ENCODE data around the gene TEX26. TPM values are rescaled to one million over a fixed set of nuclear protein-coding genes. Genes with fewer than 3 reads are reported as not detected.

The TEX26 gene
- total RNA-seq, 2 donors from 2014 or later = not detected

DNA sequence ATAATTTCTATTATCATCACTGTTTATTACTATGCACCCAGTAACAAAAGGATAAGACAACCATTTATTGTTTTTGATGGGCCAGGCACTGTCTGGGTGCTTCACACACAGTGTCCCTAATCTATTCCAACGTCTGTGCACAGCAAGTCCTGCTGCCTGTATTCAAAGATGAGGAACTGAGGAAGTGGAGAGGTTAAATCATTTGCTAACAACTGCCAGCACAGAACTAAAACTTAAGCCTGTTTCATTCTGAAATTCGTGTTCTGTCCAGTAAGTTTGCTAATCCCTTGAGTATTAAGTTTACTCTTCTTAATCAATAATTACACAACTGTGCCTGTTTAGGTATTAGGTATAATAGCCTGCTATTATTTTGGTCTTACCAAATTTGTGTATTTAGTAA is 41.9 kb downstream of the TEX26 start:
- Histone ChIP-seq H3K9me3 (no peaks in the 10 kb centered on the region), H3K4me3 (no peak overlapping the region), H3K36me3 (no peaks in the 10 kb centered on the region), H3K27me3 (replicated peaks; ENCODE audit: insufficient read depth) (no peaks in the 10 kb centered on the region), H3K4me1 (replicated peaks) (no peaks in the 10 kb centered on the region), H3K27ac (no peak overlapping the region)
- WGBS = 16% methylated on average over 2 of the region's 2 CpGs
- DNase-seq (ENCODE audit: low spot score) = no peak
- TF ChIP-seq POLR2AphosphoS5 (IDR thresholded peaks at IDR 0.05) = no peak
- TF ChIP-seq POLR2A (IDR thresholded peaks at IDR 0.05) = no peak
- TF ChIP-seq, protein P1, sequence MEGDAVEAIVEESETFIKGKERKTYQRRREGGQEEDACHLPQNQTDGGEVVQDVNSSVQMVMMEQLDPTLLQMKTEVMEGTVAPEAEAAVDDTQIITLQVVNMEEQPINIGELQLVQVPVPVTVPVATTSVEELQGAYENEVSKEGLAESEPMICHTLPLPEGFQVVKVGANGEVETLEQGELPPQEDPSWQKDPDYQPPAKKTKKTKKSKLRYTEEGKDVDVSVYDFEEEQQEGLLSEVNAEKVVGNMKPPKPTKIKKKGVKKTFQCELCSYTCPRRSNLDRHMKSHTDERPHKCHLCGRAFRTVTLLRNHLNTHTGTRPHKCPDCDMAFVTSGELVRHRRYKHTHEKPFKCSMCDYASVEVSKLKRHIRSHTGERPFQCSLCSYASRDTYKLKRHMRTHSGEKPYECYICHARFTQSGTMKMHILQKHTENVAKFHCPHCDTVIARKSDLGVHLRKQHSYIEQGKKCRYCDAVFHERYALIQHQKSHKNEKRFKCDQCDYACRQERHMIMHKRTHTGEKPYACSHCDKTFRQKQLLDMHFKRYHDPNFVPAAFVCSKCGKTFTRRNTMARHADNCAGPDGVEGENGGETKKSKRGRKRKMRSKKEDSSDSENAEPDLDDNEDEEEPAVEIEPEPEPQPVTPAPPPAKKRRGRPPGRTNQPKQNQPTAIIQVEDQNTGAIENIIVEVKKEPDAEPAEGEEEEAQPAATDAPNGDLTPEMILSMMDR (IDR thresholded peaks at IDR 0.05) = no peak
- intact Hi-C loops (cut with DNase I) = no loop called here

DNA sequence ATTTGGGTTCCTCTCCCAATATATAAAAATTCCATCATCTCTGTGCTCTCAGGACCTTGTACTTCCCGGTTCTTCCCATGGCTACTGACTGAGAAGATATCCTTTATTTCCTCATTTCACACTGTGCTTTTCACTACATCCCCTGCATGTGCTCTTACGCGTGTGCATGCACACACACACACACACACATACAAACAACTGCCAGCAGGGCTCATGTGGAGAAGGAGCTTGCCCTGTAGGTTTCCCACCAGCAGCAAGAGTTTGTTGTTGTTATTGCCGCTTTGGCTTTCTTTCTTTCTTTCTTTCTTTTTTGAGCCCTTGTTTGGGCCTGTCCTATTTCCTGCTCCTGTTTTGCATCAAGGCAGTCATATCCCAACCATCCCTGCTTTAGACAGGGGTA is 43.6 kb downstream of the TEX26 start:
- no peak for DNase-seq (ENCODE audit: low spot score)
- no peaks in the 10 kb centered on the region for H3K36me3 ChIP-seq
- intact Hi-C loops (cut with DNase I) = no loop called here
- TF ChIP-seq, protein P1 (IDR thresholded peaks at IDR 0.05) = no peak
- TF ChIP-seq POLR2AphosphoS5 (IDR thresholded peaks at IDR 0.05) = no peak
- H3K27ac ChIP-seq = no peak overlapping the region
- H3K4me1 ChIP-seq (replicated peaks) = no peaks in the 10 kb centered on the region
- no peaks in the 10 kb centered on the region for H3K27me3 ChIP-seq (replicated peaks; ENCODE audit: insufficient read depth)
- H3K9me3 ChIP-seq = no peaks in the 10 kb centered on the region
- no peak overlapping the region for H3K4me3 ChIP-seq
- WGBS = 78% methylated on average over 4 of the region's 4 CpGs

DNA sequence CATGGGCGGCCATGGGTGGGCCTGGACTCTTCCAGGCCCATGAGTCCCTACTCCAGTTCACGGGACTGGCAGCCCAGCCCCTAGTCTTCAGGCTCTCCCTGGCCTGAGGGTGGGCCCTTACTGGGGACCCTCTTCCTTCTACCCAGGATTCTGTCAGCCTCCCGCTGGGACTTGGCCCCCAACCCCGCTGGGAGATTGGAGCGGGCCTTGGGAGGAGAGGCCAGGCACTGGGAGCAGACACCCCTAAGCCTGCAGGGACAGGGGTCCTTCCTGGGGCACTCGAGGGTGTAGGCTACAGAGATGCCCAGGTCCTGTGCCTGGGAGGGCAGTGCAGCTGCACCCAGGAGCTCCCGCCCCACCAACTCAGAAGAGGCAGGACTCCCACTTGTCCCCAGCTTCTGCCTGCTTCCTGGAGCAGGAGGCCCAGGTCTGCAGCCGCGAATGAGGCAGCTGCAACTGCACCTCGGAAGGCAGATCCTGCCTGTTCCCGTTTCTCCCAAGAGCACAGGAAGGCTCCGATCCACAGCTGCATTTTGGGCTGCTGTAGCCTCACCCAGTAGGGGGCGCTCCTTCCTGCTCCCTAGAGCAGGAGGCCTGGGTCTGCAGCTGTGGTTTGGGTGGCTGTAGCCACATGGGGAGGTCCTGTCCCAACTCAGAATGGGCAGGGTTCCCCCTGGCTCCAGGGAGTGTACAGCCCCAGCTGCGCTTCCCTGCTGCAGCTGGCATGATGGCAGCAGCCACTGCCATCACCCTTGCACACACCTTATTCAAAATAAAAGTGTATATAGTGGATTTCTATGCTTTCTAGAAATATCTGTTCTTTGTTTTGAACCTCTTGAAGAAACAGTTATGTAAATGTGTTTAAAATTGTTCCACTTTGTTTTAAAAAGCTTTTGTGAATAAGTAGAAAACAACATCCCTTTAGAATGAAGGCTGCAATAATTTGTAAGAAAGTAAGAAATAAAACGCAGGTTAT is 46.8 kb downstream of the TEX26 start:
- Histone ChIP-seq H3K4me3 (no peak overlapping the region), H3K9me3 (no peaks in the 10 kb centered on the region), H3K36me3 (no peaks in the 10 kb centered on the region), H3K27ac (no peak overlapping the region), H3K27me3 (replicated peaks; ENCODE audit: insufficient read depth) (no peaks in the 10 kb centered on the region), H3K4me1 (replicated peaks) (no peaks in the 10 kb centered on the region)
- intact Hi-C loops (cut with DNase I) = no loop called here
- WGBS = 72% methylated on average over 15 of the region's 15 CpGs
- DNase-seq (ENCODE audit: low spot score) = no peak
- TF ChIP-seq, protein P1 (IDR thresholded peaks at IDR 0.05) = no peak
- TF ChIP-seq POLR2AphosphoS5 (IDR thresholded peaks at IDR 0.05) (no peak), POLR2A (IDR thresholded peaks at IDR 0.05) (no peak)

DNA sequence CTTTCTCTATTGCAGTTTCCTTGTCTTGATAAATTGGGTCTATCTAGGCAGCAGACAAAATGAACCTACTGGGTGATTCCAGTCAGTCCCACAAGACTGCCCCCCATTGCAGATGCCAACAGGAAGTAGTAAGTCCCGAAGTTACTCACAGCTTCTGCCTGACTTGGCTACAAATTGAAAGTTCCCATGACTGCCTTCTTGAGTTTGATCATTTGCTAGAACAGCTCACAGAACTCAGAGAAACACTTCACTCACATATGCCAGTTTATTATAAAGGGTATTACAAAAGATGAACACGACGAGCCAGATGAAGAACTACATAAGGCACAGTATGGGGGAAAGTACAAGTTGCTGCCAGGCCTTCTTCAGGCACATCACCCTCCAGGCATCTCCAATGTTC is 50.0 kb downstream of the TEX26 start:
- TF ChIP-seq POLR2AphosphoS5 (IDR thresholded peaks at IDR 0.05) (no peak), POLR2A (IDR thresholded peaks at IDR 0.05) (no peak)
- TF ChIP-seq, protein P1 (IDR thresholded peaks at IDR 0.05) = no peak
- Histone ChIP-seq H3K27ac (no peak overlapping the region), H3K4me1 (replicated peaks) (no peaks in the 10 kb centered on the region), H3K27me3 (replicated peaks; ENCODE audit: insufficient read depth) (no peaks in the 10 kb centered on the region), H3K9me3 (no peaks in the 10 kb centered on the region), H3K36me3 (no peaks in the 10 kb centered on the region), H3K4me3 (no peak overlapping the region)
- no peak for DNase-seq (ENCODE audit: low spot score)
- WGBS = 72% methylated on average over 3 of the region's 3 CpGs
- intact Hi-C loops (cut with DNase I) = no loop called here

DNA sequence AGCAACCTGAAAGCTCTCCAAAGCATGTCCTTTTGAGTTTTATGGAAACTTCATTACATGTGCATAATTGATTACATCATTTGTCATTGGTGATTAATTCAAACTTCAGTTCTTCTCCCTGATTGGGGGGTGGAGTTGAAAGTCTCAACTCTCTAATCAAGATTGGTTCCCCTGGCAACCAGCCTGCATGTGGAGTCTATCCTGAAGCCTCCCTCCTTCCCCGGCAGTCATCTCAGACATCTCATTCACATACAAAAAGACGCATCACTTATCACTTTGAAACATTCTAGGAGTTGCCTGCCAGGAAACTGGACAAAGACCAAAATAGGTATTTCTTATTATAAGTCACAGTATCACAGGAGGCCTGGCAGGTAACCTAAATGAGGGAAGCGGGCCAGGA is 50.5 kb downstream of the TEX26 start:
- Histone ChIP-seq H3K4me3 (no peak overlapping the region), H3K4me1 (replicated peaks) (no peaks in the 10 kb centered on the region), H3K27me3 (replicated peaks; ENCODE audit: insufficient read depth) (no peaks in the 10 kb centered on the region), H3K9me3 (no peaks in the 10 kb centered on the region), H3K36me3 (no peaks in the 10 kb centered on the region), H3K27ac (no peak overlapping the region)
- intact Hi-C loops (cut with DNase I) = no loop called here
- no peak for DNase-seq (ENCODE audit: low spot score)
- TF ChIP-seq POLR2AphosphoS5 (IDR thresholded peaks at IDR 0.05) (no peak), POLR2A (IDR thresholded peaks at IDR 0.05) (no peak)
- TF ChIP-seq, protein P1 (IDR thresholded peaks at IDR 0.05) = no peak
- WGBS = 92% methylated on average over 3 of the region's 3 CpGs
